MM.1S (cell line): ENCODE results near the gene PIGM.

Source experiments
- CTCF ChIP-seq: fragments of 300-600 bp; sonication (generic); IDR thresholded peaks from 2 replicates; pipeline ENCODE4 v1.5.1; 2016; ENCODE audit warnings: antibody characterized with exemption, low read length, mixed read lengths
- EZH2 ChIP-seq: fragments of 300-600 bp; sonication (generic); optimal IDR thresholded peaks from 2 replicates; pipeline ENCODE3; 2017; ENCODE audit warnings: low read depth, mild to moderate bottlenecking, antibody characterized with exemption, low read length, mixed read lengths
- EZH2phosphoT487 ChIP-seq: fragments of 300-600 bp; sonication (generic); IDR thresholded peaks from 2 replicates; pipeline ENCODE4 v1.6.1; 2018; ENCODE audit warnings: antibody characterized with exemption, low read length

DNA sequence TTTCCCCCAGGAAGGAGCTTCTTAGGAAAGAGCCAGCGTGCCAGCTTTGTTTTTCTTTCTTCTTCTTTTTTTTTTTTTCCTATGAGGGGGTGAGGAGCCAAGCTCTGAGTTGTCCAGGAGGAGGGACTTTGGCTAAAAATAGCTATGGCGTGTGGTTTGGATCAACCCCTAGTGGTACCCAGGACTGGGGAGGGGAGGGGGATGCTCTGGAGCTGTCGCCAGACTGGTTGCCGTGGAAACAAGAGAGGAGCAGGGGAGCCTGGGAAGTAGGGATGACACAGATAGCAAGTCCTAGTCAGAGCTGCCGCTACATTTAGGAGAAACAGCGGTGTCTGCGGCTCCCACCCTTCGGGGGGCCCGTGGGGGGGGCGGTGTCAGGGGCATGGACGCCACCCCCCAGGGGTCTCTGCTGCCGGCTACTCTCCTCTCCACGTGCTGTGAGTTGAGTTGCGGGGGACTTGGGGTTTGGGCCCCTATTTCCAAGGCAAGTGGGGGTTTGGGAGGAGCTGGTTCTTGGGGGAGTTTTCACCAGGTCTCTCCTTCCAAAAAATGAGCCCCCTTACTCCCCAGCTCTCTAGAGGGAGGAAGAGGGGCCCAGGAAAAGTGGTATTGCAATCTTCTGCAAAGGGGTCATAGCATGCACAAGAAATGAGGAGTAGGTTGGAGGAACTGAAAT lies 49.6 kb upstream of the PIGM start, which contains the start of gene KCNJ9:
- no peak for TF ChIP-seq CTCF
- no peak for TF ChIP-seq EZH2phosphoT487
- no peak for TF ChIP-seq EZH2
